Measurements from ENCODE around the gene DDB1.

DDB1 gene

GRCh38 chr11:61297746-61298145 lies 35.2 kb downstream of the DDB1 start:
- no peak overlapping the region for H3K4me3 ChIP-seq (replicated peaks; ENCODE audit: low read depth, low read length)
- peak; percentile 87 for DNase-seq (ENCODE audit: extremely low read depth, low read depth)
- TF ChIP-seq CTCF (IDR thresholded peaks at IDR 0.05; ENCODE audit: low read depth, low read length, missing control alignments), result no peak

GRCh38 chr11:61297341-61297740 lies 35.6 kb downstream of the DDB1 start:
- no peak overlapping the region for H3K4me3 ChIP-seq (replicated peaks; ENCODE audit: low read depth, low read length)
- no peak for DNase-seq (ENCODE audit: extremely low read depth, low read depth)

GRCh38 chr11:61295596-61295926 lies 37.3 kb downstream of the DDB1 start:
- peak overlapping the region; percentile 70 for H3K4me3 ChIP-seq (replicated peaks; ENCODE audit: low read depth, low read length)
- no peak for TF ChIP-seq CTCF (IDR thresholded peaks at IDR 0.05; ENCODE audit: low read depth, low read length, missing control alignments)
- no peak for DNase-seq (ENCODE audit: extremely low read depth, low read depth)

More at GRCh38 chr11:61297341-61297740, 35.6 kb downstream of the DDB1 start:
- TF ChIP-seq CTCF (IDR thresholded peaks at IDR 0.05; ENCODE audit: low read depth, low read length, missing control alignments), result no peak

- H3K4me3 ChIP-seq (replicated peaks; ENCODE audit: low read depth, low read length), result peak within 1 kb of the TSS; percentile 70
- peak; percentile 5 for TF ChIP-seq CTCF (IDR thresholded peaks at IDR 0.05; ENCODE audit: low read depth, low read length, missing control alignments)
- DNase-seq (ENCODE audit: extremely low read depth, low read depth), result no peak
Measured at GRCh38 chr11:61294717-61295595, 37.9 kb downstream of the DDB1 start, which contains the start of gene VWCE. Gene VWCE (minus strand): TSS chr11:61295316. CDS start chr11:61295037, 279 bp downstream.

- DNase-seq (ENCODE audit: extremely low read depth, low read depth), result no peak
- no peak for TF ChIP-seq CTCF (IDR thresholded peaks at IDR 0.05; ENCODE audit: low read depth, low read length, missing control alignments)
Measured at GRCh38 chr11:61293867-61294716, 38.8 kb downstream of the DDB1 start.

GRCh38 chr11:61292356-61292755 lies 40.5 kb downstream of the DDB1 start:
- no peak for DNase-seq (ENCODE audit: extremely low read depth, low read depth)
- H3K4me3 ChIP-seq (replicated peaks; ENCODE audit: low read depth, low read length), result no peak overlapping the region
- no peak for TF ChIP-seq CTCF (IDR thresholded peaks at IDR 0.05; ENCODE audit: low read depth, low read length, missing control alignments)

More at GRCh38 chr11:61293867-61294716, 38.8 kb downstream of the DDB1 start:
- peak overlapping the region; percentile 70 for H3K4me3 ChIP-seq (replicated peaks; ENCODE audit: low read depth, low read length)

All from HFF-Myc (cell line).